KMS-11 (cell line): ENCODE data around the gene FKBP8.

Experiments
- H2AFZ ChIP-seq: fragments of 200-600 bp; sonication (generic); 2 replicates; pipeline ENCODE4 v1.6.1; 2016; ENCODE audit warnings: antibody characterized with exemption, mixed run types, low read depth
- H3K27ac ChIP-seq: fragments of 200-600 bp; sonication (generic); 2 replicates; pipeline ENCODE4 v1.6.1; 2016; ENCODE audit warnings: mild to moderate bottlenecking, mixed run types
- H3K27me3 ChIP-seq: fragments of 200-600 bp; sonication (generic); 2 replicates; pipeline ENCODE4 v1.6.1; 2017; ENCODE audit warnings: mild to moderate bottlenecking, low read depth, mixed run types, moderate library complexity; ENCODE audit not compliant: insufficient read depth
- H3K36me3 ChIP-seq: fragments of 200-600 bp; sonication (generic); 2 replicates; pipeline ENCODE4 v1.6.1; 2017; ENCODE audit warnings: mild to moderate bottlenecking, mixed run types; ENCODE audit not compliant: insufficient read depth
- H3K4me1 ChIP-seq: fragments of 200-600 bp; sonication (generic); 2 replicates; pipeline ENCODE4 v1.6.1; 2016; ENCODE audit warnings: mild to moderate bottlenecking, low read depth, mixed run types; ENCODE audit not compliant: poor library complexity, severe bottlenecking
- H3K4me2 ChIP-seq: fragments of 200-600 bp; sonication (generic); 2 replicates; pipeline ENCODE4 v1.7.0; 2016; ENCODE audit warnings: mild to moderate bottlenecking, mixed run types
- H3K4me3 ChIP-seq: fragments of 200-600 bp; sonication (generic); IDR thresholded peaks from 2 replicates; pipeline ENCODE4 v1.6.1; 2017; ENCODE audit warnings: low read depth, low read length, mixed read lengths; ENCODE audit not compliant: insufficient read depth
- H3K79me2 ChIP-seq: fragments of 200-600 bp; sonication (generic); 2 replicates; pipeline ENCODE4 v1.6.1; 2016; ENCODE audit warnings: low read depth, mixed run types; ENCODE audit not compliant: insufficient read depth
- H3K9ac ChIP-seq: fragments of 200-600 bp; sonication (generic); 2 replicates; pipeline ENCODE4 v1.6.1; 2016; ENCODE audit warnings: mild to moderate bottlenecking, mixed run types
- H4K20me1 ChIP-seq: fragments of 200-600 bp; sonication (generic); 2 replicates; pipeline ENCODE4 v1.6.1; 2016; ENCODE audit warnings: mild to moderate bottlenecking, mixed run types; ENCODE audit not compliant: insufficient read depth
- TF ChIP-seq, protein P1 (sequence below): fragments of 200-600 bp; sonication (generic); conservative IDR thresholded peaks from 2 replicates; pipeline ENCODE4 v1.6.1; 2017; ENCODE audit warnings: low read depth, mild to moderate bottlenecking, antibody characterized with exemption, low read length, moderate library complexity, mixed read lengths

The FKBP8 gene

DNA sequence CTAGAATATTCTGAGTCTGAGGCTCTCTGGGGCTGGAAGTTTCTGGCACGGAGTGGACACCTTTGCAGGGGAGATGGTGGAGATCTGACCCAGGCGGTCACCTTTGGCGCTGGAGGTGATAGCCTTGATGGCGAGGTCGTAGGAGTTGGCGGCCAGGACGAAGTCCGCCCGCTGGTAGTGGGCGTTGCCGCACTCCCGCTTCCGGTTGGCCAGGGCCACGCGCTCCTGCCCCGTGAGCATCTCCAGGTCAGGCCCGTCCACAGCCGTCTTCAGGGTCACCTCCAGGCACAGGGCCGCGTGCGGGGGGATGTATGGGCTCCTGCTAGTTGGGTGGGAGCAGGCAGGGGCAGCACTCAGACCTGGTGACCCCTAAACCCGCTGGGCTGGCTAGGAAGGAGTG lies 5.3 kb downstream of the FKBP8 start:
- Histone ChIP-seq H3K36me3 (no peaks in the 10 kb centered on the region), H3K9ac (no peak overlapping the region), H3K4me1 (peaks cover 4% of the 10 kb centered on the region), H2AFZ (no peak overlapping the region), H4K20me1 (no peaks in the 10 kb centered on the region), H3K79me2 (peaks cover 10% of the 10 kb centered on the region), H3K27ac (no peak overlapping the region), H3K27me3 (no peaks in the 10 kb centered on the region), H3K4me2 (no peak overlapping the region), H3K4me3 (no peak overlapping the region)
- TF ChIP-seq, protein P1, sequence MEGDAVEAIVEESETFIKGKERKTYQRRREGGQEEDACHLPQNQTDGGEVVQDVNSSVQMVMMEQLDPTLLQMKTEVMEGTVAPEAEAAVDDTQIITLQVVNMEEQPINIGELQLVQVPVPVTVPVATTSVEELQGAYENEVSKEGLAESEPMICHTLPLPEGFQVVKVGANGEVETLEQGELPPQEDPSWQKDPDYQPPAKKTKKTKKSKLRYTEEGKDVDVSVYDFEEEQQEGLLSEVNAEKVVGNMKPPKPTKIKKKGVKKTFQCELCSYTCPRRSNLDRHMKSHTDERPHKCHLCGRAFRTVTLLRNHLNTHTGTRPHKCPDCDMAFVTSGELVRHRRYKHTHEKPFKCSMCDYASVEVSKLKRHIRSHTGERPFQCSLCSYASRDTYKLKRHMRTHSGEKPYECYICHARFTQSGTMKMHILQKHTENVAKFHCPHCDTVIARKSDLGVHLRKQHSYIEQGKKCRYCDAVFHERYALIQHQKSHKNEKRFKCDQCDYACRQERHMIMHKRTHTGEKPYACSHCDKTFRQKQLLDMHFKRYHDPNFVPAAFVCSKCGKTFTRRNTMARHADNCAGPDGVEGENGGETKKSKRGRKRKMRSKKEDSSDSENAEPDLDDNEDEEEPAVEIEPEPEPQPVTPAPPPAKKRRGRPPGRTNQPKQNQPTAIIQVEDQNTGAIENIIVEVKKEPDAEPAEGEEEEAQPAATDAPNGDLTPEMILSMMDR, result no peak

DNA sequence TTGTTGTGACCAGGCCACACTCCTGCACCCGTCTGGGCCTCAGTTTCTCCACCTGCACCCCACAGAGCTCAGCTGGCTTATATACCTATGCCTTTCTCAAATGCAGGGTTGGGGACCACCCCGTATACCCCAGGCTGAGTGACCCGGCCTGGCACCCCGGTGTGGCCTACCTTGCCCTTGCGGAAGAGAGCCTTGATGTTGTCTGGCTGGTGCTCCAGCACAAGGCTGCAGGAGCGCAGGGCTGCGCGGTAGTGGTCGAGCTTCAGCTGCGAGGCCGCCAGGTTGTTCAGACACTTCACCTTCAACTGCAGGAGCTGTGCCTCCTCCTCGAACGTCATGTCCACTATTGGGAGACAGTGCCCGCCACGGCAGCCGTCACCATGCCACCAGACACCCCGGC lies 5.9 kb downstream of the FKBP8 start:
- Histone ChIP-seq H3K9ac (no peak overlapping the region), H3K36me3 (no peaks in the 10 kb centered on the region)
- TF ChIP-seq, protein P1, result no peak

DNA sequence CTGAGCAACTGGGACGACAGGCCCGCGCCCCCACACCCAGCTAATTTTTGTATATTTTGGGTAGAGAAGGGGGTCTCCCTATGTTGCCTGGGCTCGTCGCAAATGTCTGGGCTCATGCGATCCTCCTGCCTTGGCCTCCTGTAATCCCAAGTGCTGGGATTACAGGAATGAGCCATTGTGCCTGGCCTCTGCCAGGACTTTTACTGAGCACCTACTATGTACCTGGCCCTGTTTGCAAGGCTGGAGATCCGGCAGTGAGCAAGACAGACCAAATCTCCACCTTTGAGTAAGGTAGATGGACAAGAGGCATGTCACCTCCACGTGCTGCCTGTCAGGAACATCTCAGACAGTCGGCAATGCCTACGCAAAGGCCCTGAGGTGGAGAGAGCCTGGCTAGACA lies 6.9 kb downstream of the FKBP8 start:
- TF ChIP-seq, protein P1, result no peak
- H3K36me3 ChIP-seq, result no peaks in the 10 kb centered on the region

More for the DNA sequence above, 5.9 kb downstream of the FKBP8 start:
- H4K20me1 ChIP-seq, result no peaks in the 10 kb centered on the region
- H3K79me2 ChIP-seq, result peaks cover 9% of the 10 kb centered on the region
- H3K27ac ChIP-seq, result no peak overlapping the region
- H3K4me3 ChIP-seq, result no peak overlapping the region
- H2AFZ ChIP-seq, result no peak overlapping the region
- no peak overlapping the region for H3K4me2 ChIP-seq
- H3K4me1 ChIP-seq, result peaks cover 4% of the 10 kb centered on the region
- H3K27me3 ChIP-seq, result no peaks in the 10 kb centered on the region

DNA sequence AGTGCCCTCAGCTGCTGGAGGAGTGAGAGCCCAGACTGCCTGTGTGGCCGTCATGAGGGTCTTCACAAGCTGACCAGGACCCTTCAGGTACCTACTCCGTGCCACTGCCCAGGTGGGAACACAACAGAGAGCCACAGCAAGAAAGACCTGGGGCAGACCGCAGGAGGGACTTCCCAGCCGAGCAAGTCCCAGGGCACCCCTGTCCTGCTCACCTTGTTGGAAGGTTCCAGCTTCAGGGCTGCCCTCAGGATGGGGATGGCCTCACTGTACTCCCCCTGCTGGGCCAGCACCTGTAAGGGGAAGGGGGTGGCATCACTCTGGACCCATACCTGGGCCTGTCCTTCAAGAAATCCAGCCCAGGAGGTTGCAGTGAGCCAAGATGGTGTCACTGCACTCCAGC lies 10.3 kb downstream of the FKBP8 start:
- Histone ChIP-seq H3K4me1 (no peaks in the 10 kb centered on the region), H3K36me3 (no peaks in the 10 kb centered on the region), H4K20me1 (no peaks in the 10 kb centered on the region), H3K4me2 (no peak overlapping the region), H3K79me2 (no peaks in the 10 kb centered on the region), H3K4me3 (no peak overlapping the region), H3K9ac (no peak overlapping the region), H2AFZ (no peak overlapping the region), H3K27me3 (no peaks in the 10 kb centered on the region), H3K27ac (no peak overlapping the region)
- TF ChIP-seq, protein P1, result no peak

More for the DNA sequence above, 6.9 kb downstream of the FKBP8 start:
- H3K79me2 ChIP-seq, result no peaks in the 10 kb centered on the region; the same call in 1 of the 2 replicates
- H3K4me3 ChIP-seq, result no peak overlapping the region
- no peak overlapping the region for H3K9ac ChIP-seq
- H3K4me2 ChIP-seq, result no peak overlapping the region
- no peaks in the 10 kb centered on the region for H4K20me1 ChIP-seq
- no peaks in the 10 kb centered on the region for H3K4me1 ChIP-seq
- no peak overlapping the region for H3K27ac ChIP-seq
- no peaks in the 10 kb centered on the region for H3K27me3 ChIP-seq
- H2AFZ ChIP-seq, result no peak overlapping the region
